K562 (cell line): ENCODE results near the gene MARK2. TPM values are rescaled to one million over a fixed set of nuclear protein-coding genes. Genes with fewer than 3 reads are reported as not detected.

ENCODE experiments used
- CC2D1A ChIP-seq: fragments of 450-650 bp; IDR thresholded peaks from 2 replicates; pipeline ENCODE4 v1.6.1; 2017; ENCODE audit warnings: mild to moderate bottlenecking
- CHCHD3 ChIP-seq: fragments of 250-450 bp; sonication (Bioruptor Pico); IDR thresholded peaks from 2 replicates; pipeline ENCODE4 v2.1.2; 2022; ENCODE audit warnings: mild to moderate bottlenecking
- CXXC5 ChIP-seq: fragments of 250-450 bp; sonication (Bioruptor Pico); IDR thresholded peaks from 2 replicates; pipeline ENCODE4 v1.8.0; 2022; ENCODE audit warnings: inconsistent platforms, mild to moderate bottlenecking, moderate library complexity
- HNRNPLL ChIP-seq: fragments of 200-400 bp; formaldehyde crosslinking; IDR thresholded peaks from 2 replicates; pipeline ENCODE4 v1.6.1; 2017; ENCODE audit warnings: low read length, low read depth, mild to moderate bottlenecking; ENCODE audit not compliant: poor library complexity, severe bottlenecking
- IFI16 ChIP-seq: fragments of 250-450 bp; sonication (Bioruptor Pico); IDR thresholded peaks from 2 replicates; pipeline ENCODE4 v2.1.2; 2022; ENCODE audit warnings: mild to moderate bottlenecking, inconsistent platforms
- JUNB ChIP-seq: fragments of 450-650 bp; formaldehyde crosslinking; conservative IDR thresholded peaks from 2 replicates; pipeline ENCODE4 v1.4.0; 2020; ENCODE audit warnings: mild to moderate bottlenecking
- MECOM ChIP-seq: fragments of 250-450 bp; sonication (Bioruptor Pico); IDR thresholded peaks from 2 replicates; pipeline ENCODE4 v1.8.0; 2022; ENCODE audit warnings: inconsistent platforms
- POLR2AphosphoS5 ChIP-seq: IDR thresholded peaks from 2 replicates; pipeline ENCODE4 v1.6.1; 2011; ENCODE audit warnings: mild to moderate bottlenecking, low read depth, low read length, moderate library complexity; ENCODE audit not compliant: control insufficient read depth, insufficient read depth
- SNRNP70 ChIP-seq: fragments of 200-400 bp; formaldehyde crosslinking; optimal IDR thresholded peaks from 2 replicates; pipeline ENCODE3; 2017; ENCODE audit warnings: low read depth, low read length
- ZBTB7A ChIP-seq: IDR thresholded peaks from 2 replicates; pipeline ENCODE4 v1.6.1; 2011; ENCODE audit warnings: low read depth, mild to moderate bottlenecking, low read length, moderate library complexity, borderline replicate concordance; ENCODE audit not compliant: control insufficient read depth
- ZNF146 ChIP-seq: IDR thresholded peaks from one replicate; pipeline ENCODE4 v1.6.1; 2018; ENCODE audit warnings: missing compliant biosample characterization; ENCODE audit not compliant: unreplicated experiment
- ZNF263 ChIP-seq: sonication (generic); formaldehyde crosslinking; IDR thresholded peaks from 2 replicates; pipeline ENCODE4 v1.8.0; 2022; ENCODE audit warnings: mild to moderate bottlenecking, missing genetic modification reagents, borderline replicate concordance
- ZNF444 ChIP-seq: fragments of 250-450 bp; sonication (Bioruptor Pico); IDR thresholded peaks from 2 replicates; pipeline ENCODE4 v1.4.0; 2020; ENCODE audit warnings: mild to moderate bottlenecking, moderate library complexity
- polyA plus RNA-seq, 8 experiments: library from polyadenylated mRNA; depleted of rRNA in 4 of 8; stranded (reverse) in 5 of 8; unstranded in 3 of 8; fragments of >200 nt; fragmentation: Nextera tagmentation in 2 of 8; fragmentation: Illumina TruSeq in 1 of 8; extraction: Ambion mirVana in 2 of 8; extraction: Trizol in 1 of 8; gene quantifications; 2 replicates each; pipeline versions ENCODE4 v1.2.1 to v1.2.3, GENCODE V29; 2011 to 2014; ENCODE audit warnings: inconsistent platforms in 1 of 8, missing spikeins in 1 of 8
- total RNA-seq, 7 experiments: library from RNA; depleted of rRNA in 6 of 7; stranded (reverse); fragments of >200 nt in 6 of 7; fragmentation: Illumina TruSeq in 2 of 7; extraction: Trizol in 2 of 7; gene quantifications; 2 replicates each; pipeline versions ENCODE4 v1.2.1 to v1.2.3, GENCODE V29; 2011 to 2021; ENCODE audit warnings: low replicate concordance in 1 of 7
- TF ChIP-seq, protein P1 (sequence below): fragments of 450-650 bp; formaldehyde crosslinking; IDR thresholded peaks from 2 replicates; pipeline ENCODE4 v1.4.0; 2020; ENCODE audit warnings: mild to moderate bottlenecking, moderate library complexity
- TF ChIP-seq, protein P2 (sequence below): IDR thresholded peaks from 2 replicates; pipeline ENCODE4 v1.6.1; 2016; ENCODE audit warnings: missing genetic modification characterization, missing compliant biosample characterization
- TF ChIP-seq, protein P3 (sequence below), 2 experiments: fragments of 200-800 bp in 1 of 2; sonication (Bioruptor generic) in 1 of 2; sonication (generic) in 1 of 2; formaldehyde crosslinking in 1 of 2; IDR thresholded peaks in 1 of 2; conservative IDR thresholded peaks in 1 of 2; 2 replicates each; pipeline versions ENCODE4 v1.5.0 to v1.6.1; 2016 to 2020; ENCODE audit warnings: missing compliant biosample characterization in 1 of 2, missing genetic modification characterization in 1 of 2, missing genetic modification reagents in 1 of 2
- TF ChIP-seq, protein P4 (sequence below): fragments of 450-650 bp; IDR thresholded peaks from 2 replicates; pipeline ENCODE4 v1.6.1; 2016; ENCODE audit warnings: low read depth, mild to moderate bottlenecking, moderate library complexity
- TF ChIP-seq, protein P5 (sequence below): fragments of 250-450 bp; sonication (Bioruptor Pico); IDR thresholded peaks from 2 replicates; pipeline ENCODE4 v1.5.0; 2020; ENCODE audit warnings: mild to moderate bottlenecking, borderline replicate concordance

MARK2 gene
- total and polyA plus RNA-seq, 9 of the 15 experiments (the other 6 are each of a cell fraction or from before 2014, with no cell fraction given): 0.32 to 43.5 (median 15.1) TPM

DNA sequence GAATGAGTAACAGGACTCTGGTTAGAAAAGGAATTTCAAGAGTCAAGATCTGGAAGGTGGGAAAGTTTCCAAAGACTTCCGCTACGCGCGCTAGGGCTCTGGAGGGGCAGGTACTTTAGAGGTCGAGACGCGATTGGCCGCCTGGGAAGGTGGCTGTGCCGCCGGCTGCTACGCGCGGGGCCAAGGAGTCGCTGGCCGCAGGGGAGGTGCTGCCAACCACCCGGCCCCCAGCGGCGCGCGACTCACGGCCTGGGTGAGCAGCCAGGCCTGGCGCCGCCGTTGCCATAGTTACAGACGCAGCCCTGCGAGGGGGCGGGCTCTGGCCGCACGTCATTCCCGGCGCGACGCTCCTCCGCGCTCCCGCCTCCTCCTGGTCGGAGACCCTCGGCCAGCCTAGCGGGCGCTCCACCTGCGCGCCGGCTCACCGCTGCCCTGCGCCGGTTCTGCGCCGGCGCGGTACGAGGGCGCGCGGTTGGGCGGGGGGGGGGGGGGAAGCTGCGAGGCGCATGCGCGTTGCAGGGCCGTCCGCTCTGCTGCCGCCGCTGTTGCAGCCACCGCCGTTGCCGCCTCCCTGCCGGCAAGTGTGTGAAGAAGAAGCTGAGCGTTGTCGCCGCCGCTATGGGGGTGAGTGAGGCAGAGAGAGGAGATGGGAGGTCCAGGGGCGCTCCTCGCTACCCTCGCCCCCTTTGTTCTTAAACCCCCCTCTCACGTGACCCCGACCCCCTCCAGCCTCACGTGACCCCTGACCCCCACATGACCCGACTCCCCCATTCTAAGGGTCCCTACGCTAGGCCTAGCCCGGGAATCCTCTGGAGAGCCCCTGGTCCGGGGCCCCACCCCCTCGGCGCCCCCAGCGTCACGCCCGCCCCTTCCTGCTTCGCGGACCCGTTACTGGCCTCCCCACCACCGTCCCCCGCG is 99.8 kb downstream of the MARK2 start, which contains the start of gene NAA40 (continued):
- TF ChIP-seq, protein P1, sequence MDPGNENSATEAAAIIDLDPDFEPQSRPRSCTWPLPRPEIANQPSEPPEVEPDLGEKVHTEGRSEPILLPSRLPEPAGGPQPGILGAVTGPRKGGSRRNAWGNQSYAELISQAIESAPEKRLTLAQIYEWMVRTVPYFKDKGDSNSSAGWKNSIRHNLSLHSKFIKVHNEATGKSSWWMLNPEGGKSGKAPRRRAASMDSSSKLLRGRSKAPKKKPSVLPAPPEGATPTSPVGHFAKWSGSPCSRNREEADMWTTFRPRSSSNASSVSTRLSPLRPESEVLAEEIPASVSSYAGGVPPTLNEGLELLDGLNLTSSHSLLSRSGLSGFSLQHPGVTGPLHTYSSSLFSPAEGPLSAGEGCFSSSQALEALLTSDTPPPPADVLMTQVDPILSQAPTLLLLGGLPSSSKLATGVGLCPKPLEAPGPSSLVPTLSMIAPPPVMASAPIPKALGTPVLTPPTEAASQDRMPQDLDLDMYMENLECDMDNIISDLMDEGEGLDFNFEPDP (CRISPR knock-in tag): no peak
- TF ChIP-seq CC2D1A (no peak), ZNF444 (CRISPR knock-in tag) (no peak), CHCHD3 (CRISPR knock-in tag) (no peak), POLR2AphosphoS5 (no peak), IFI16 (no peak), CXXC5 (CRISPR knock-in tag) (peak; percentile 90), HNRNPLL (peak; percentile 49), MECOM (CRISPR knock-in tag) (no peak), ZBTB7A (peak; percentile 100), ZNF146 (no peak), SNRNP70 (no peak), ZNF263 (CRISPR knock-in tag) (peak; percentile 50; the same call in 1 of the 2 replicates), JUNB (CRISPR knock-in tag) (no peak)
- TF ChIP-seq, protein P2, sequence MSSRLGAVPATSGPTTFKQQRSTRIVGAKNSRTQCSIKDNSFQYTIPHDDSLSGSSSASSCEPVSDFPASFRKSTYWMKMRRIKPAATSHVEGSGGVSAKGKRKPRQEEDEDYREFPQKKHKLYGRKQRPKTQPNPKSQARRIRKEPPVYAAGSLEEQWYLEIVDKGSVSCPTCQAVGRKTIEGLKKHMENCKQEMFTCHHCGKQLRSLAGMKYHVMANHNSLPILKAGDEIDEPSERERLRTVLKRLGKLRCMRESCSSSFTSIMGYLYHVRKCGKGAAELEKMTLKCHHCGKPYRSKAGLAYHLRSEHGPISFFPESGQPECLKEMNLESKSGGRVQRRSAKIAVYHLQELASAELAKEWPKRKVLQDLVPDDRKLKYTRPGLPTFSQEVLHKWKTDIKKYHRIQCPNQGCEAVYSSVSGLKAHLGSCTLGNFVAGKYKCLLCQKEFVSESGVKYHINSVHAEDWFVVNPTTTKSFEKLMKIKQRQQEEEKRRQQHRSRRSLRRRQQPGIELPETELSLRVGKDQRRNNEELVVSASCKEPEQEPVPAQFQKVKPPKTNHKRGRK (tag): no peak
- TF ChIP-seq, protein P3, sequence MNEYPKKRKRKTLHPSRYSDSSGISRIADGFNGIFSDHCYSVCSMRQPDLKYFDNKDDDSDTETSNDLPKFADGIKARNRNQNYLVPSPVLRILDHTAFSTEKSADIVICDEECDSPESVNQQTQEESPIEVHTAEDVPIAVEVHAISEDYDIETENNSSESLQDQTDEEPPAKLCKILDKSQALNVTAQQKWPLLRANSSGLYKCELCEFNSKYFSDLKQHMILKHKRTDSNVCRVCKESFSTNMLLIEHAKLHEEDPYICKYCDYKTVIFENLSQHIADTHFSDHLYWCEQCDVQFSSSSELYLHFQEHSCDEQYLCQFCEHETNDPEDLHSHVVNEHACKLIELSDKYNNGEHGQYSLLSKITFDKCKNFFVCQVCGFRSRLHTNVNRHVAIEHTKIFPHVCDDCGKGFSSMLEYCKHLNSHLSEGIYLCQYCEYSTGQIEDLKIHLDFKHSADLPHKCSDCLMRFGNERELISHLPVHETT (CRISPR knock-in tag; conservative IDR thresholded peaks at IDR 0.05 in 1 of 2, IDR thresholded peaks at IDR 0.05 in 1 of 2): peak in 1 of 2 experiments; percentile 71; a peak in 2 of 4 replicates
- TF ChIP-seq, protein P4, sequence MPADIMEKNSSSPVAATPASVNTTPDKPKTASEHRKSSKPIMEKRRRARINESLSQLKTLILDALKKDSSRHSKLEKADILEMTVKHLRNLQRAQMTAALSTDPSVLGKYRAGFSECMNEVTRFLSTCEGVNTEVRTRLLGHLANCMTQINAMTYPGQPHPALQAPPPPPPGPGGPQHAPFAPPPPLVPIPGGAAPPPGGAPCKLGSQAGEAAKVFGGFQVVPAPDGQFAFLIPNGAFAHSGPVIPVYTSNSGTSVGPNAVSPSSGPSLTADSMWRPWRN: no peak
- TF ChIP-seq, protein P5, sequence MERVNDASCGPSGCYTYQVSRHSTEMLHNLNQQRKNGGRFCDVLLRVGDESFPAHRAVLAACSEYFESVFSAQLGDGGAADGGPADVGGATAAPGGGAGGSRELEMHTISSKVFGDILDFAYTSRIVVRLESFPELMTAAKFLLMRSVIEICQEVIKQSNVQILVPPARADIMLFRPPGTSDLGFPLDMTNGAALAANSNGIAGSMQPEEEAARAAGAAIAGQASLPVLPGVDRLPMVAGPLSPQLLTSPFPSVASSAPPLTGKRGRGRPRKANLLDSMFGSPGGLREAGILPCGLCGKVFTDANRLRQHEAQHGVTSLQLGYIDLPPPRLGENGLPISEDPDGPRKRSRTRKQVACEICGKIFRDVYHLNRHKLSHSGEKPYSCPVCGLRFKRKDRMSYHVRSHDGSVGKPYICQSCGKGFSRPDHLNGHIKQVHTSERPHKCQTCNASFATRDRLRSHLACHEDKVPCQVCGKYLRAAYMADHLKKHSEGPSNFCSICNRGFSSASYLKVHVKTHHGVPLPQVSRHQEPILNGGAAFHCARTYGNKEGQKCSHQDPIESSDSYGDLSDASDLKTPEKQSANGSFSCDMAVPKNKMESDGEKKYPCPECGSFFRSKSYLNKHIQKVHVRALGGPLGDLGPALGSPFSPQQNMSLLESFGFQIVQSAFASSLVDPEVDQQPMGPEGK: no peak
